GM21825 (cell line): ENCODE measurements around the gene MTG2.

Experiments
- ATAC-seq: cut with Tn5 transposase; IDR thresholded peaks from one replicate; pipeline ENCODE4 v1.9.1; 2021; ENCODE audit warnings: mild to moderate bottlenecking, moderate library complexity; ENCODE audit not compliant: unreplicated experiment

MTG2 gene

DNA sequence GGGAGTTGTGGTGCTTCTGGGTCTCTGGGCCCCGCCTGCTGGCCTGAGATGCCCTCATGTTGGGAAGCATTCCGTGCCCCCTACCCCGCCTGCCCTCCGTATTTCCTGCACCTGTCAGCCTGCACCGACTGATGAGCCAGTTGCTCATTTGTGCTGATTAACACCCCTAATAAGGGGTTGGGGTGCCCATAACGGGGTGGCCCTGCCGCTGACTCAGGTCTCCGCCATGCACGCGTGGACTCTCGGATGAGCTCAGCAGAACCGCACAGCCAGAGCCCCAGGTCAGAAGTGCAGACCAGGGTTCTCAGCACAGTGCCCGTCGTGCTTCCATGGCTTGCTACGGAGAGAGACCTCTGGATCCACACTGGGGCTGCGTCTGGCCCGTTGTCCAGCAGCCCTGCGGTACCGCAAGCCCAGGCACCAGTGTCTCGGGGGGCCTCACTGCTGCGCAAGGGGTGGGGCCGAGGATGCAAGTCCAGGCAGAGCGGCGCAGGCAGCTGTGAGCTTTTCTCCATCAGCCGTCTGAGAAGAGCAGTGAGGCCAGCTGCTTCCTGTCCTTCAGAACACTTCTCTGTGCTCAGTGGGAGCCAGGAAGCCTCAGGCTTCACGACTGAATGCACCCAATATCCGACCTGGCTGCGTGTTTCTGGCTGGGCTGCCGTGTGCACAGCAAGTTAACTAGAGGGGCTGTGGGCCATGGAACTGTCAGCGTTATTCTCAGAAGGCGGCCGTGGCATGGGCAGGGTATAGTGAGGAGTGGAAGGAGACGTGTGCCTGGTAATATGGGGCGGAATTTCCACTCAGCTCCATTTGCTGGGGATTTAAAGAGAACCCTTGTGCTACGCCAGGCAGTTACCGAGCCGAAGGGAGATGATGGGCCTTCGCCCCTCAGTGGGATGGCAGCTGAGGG lies 18.6 kb downstream of the MTG2 start:
- ATAC-seq, result no peak

DNA sequence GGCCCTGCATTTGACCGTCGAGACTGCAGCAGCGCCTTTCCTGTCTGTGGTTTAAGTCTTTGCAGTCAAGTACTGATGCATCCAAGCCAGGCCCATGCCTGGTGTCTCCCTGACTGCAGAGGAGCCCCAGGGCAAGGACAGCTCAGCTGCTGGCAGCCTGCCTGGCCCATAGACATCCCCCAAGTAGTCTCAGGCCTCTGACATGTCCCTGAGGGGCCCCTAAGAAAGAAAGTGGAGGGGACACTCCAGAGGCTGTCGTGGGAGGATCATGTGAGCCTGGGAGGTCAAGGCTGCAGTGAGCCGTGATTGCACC lies 19.2 kb downstream of the MTG2 start:
- ATAC-seq, result no peak

DNA sequence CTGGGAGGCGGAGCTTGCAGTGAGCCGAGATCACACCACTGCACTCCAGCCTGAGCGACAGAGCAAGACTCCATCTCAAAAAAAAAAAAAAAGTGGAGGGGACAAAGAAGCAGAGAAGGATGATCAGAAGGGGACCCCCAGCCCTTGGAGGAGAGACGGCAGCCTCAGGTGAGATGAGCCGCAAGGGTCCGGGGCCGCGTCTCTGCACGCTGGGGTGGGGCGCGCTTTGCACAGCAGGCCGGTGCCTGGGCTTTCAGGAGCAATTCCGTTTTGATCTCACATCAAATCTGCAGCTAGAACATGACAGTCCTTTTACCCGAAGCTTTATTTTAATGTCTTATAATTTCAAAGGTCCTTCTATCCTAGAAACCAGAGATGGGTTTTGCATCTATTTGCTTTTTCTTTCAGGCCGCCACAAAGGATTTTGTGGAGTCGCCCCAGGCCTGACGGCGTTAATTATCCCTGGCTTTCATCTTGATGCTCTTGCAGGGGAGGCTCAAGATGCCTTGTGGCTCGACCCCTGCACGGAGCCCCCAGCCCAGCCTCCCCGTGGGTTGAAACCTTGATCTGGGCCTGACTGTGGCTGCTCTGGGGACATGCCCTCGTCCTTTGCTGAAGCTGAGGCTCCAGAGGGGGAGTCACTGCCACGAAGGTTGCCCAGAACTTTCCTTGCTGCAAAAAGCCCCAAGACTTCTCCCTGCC lies 20.0 kb downstream of the MTG2 start:
- no peak for ATAC-seq

DNA sequence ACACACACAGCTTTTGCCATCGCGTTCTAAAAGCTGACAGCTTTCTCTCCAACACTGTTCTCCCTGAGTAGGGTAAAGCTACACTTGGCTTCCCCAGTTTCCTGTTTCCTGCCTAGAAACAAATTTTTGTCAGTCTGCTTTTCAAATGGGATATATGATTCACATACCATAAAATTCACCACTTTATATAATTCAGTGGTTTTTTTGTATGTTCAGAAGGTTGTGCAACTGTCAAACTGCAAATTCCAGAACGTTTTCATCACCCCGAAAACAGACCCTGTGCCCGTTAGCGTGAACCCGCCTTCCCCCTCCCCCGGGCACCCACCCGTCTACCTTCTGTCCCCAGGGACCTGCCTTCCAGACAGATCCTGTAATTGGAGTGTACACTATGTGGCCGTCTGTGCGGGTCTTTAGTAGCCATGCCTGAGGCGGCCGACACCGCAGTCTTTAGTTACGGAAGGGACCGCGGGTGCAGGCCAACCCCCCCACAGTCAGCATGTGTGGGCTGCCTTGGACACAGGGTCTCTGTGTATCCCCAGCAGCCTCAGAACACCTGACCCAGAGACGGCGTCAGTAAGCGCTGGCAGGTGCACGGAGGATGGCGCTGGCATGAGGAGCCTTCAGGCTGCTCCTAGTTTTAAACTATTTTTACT lies 20.7 kb downstream of the MTG2 start:
- no peak for ATAC-seq

DNA sequence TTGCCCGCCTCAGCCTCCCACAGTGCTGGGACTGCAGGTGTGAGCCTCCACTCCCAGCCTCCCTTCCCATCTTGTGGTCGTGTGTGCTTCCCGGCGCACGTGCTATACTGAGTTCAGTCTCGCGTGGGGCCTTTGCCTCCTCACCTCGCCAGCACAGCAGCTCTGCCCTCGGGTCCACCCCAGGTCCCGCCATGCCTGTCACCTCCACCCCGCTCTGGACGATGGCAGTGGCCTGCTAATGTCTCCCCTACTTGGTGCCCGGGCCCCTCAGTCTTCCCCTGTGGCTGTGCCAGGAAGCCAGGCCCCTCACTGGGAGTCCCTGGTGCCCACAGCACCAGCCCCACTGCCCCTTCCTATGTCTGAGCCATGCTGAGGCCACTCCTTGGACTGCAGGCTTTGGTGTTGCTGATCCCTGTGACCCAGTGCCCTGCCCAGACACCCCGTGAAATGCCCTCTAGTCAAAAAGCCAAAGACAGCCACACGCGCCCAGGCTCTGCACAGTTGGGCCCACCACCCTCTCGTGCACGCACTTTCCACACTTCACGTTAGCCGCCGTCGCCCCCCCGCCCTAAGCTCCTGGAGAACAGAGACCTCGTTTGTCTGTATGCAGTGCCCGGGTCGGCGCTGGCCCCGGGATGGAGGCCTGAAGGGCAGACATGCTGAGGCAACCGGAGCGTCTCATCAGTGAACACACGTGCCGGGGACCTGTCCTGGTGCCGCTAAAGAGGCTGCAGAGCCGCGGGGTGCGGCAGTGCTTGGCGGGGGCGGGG lies 23.0 kb downstream of the MTG2 start:
- ATAC-seq, result no peak

DNA sequence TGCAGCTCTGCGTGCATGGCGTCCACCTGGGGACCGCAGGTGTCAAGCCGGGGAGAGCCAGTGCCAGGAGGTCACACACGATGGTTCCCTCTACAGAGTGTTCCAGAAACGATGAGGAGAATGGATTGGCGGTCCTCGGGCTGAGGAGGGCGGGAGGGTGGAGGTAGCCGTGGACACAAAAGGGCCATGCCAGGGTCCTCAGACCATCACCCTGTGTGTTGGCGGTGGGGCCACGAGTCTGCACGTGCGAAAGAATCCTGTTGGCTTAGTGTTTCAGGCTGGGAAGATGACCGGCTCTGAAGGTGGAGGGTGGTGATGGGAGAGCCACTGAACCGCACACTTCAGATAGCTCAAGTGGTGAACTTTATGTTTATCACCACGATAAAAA lies 23.6 kb downstream of the MTG2 start:
- ATAC-seq, result no peak

DNA sequence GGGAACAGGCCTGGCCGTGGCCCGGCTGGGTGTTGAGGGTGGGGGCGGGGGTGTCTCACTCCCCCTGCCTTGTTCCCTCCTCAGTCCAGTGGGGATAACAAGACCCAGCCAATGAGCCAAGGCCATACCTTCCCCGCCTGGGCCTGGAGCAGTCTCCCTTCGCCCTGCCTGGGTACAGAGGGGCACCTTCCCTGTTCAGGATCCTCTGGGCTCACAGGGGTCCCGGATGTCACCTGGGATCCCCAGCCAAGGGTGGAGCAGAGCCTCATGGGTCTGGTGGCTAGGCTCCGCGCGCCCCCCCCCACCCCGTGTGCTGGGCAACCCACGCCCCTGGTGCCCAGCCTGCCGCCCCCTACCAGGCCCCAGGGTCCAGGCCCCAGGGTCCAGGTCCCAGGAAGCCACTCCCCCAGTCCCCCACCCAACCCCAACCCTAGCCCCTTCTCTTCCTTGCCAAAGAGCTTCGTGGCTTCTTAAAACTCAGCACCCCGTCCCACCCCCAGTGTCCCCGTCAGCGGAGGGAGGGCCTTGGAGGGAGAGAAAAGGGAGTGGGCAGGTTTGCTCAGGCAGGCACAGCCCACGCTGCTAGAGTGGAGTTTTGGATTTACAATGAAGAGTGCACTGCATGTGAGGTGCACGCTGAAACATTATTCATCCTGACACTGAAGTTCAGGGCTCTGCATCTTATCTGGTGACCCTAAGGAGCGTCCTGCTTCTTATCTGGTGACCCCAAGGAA lies 25.4 kb downstream of the MTG2 start:
- no peak for ATAC-seq

DNA sequence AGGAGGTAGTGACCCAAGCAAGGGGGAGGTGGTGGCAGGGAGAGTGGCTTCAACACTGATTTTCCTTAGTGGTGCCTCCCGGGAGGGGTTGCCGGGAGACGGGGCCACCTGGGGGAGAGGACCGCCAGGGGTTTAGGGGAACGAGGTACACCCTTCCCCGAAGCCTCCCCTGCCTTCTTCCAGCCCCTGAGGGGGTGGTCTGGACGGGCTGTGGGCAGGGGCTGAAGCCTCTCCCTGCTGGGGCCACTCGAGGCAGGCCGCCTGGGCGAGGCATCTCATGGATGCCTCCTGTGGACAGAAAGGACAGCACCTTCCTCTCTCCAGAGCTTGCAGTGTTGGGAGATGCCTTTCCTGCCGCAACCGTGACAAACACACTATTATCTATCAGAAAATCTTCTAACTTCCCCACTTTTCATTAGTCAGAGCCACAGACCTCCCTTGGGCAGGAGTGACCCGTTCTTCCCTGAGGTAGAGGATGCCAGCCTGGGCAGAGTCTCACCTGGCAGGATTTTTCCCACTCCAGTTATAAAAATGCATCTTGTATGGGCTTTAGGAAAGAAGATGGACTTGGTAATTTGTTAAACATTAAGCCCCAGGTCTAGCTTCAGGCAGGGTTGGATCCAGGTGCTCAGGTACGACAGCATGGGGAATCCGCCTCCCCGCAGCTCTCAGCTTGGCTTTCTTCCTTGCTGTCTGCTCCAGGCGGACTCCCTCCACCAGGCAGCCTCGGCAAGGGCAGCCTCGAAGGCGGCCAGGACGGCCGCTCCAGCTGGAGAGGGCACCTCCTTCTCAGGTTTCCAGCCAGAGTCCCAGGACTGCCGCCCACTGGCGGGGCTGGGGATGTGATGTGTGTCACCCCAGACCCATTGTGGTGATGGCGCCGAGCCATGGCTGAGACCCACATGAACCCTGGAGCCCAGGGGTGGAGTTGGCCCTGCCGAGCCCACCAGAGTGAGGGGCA lies 26.2 kb downstream of the MTG2 start:
- ATAC-seq, result no peak

DNA sequence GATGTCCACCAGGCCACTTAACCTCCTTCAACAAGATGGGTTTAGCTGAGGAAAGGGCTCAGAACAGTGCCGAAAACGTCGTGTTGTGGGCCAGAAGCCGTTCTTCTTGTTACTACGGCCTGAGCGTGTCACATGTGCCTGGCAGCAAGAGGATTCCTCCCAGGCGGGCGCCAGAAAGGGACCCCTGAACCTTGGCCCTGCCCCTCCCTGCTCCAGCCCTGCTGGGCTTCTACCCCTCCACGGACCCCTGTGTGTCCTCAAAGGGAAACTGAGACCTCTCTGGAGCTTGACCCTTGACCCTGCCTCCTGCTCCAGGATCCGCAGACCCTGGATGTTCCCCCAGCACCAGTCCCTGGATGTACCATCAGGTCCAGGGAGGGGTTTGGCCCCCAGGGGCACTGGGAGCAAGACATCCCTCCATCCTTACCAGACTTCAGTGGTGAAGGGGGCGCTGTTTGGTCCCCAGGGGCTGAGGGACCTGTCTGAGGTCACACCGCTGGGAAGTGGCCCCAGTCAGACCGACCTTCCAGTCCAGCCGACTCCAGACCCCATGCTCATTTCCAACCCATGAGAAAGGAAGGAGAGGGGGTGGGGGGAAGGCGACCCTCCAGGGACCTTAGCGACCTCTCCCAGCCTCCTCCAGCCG lies 27.1 kb downstream of the MTG2 start:
- ATAC-seq, result no peak

DNA sequence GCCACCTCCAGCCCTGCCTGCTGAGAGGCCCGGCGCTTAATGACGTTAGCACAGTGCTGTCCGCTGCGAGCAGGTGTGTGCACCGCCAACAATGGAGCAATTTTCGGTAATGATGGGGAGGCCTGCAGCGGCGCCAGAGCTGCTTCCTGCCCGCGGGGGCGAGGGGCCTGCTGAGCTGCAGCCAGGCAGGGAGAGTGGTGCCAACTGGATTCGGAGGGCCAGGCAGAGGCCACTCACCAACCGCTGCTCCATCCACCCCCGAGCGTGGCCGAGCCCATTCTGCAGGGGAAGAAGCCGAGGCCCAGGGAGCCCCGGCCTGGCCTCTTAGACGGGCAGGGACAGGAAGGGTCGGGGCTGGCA lies 27.6 kb downstream of the MTG2 start:
- no peak for ATAC-seq

DNA sequence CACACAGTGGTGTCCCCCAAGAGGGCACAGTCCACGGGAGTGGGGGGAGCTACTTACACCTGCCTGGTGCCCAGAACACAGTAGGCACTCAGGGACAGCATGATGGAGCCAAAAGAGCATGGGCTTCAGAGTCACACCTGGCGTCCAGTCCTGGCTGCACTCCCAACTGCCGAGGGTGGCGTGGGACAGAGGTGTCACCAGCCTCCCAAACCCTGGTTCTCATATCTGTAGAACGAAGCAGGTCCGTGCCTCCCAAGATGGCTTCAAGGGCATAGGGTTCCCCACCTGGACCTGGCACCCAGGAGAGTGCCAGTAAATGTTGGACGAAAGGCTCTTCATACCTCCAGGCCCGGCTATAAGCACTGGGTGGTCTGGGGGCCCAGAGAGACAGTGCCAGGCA lies 28.4 kb downstream of the MTG2 start:
- no peak for ATAC-seq

DNA sequence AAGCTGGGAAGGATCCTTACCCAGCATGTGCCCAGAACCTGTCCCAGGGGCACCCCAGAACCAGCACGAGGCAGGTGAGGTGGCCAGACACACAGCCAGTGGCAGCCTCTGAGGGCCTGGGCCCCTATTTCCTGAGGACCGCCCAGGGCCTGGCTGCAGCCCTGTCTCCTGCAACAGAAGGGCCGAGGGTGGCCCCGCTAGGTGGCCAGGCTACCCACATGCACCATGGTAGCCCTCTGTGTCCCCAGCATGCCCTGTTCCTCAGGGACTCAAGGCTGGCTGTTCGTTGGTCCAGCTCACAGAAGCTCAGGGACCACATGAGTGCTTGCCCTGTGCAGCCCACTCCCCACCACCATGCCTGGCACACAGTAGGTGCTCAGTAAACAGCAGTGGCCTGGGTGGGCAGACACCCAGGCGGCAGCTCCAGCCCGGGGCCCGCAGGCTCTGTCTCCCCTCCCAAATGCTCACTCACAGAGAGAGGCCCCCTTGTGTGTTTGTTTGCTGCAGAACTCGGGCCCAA lies 29.0 kb downstream of the MTG2 start:
- ATAC-seq, result no peak

DNA sequence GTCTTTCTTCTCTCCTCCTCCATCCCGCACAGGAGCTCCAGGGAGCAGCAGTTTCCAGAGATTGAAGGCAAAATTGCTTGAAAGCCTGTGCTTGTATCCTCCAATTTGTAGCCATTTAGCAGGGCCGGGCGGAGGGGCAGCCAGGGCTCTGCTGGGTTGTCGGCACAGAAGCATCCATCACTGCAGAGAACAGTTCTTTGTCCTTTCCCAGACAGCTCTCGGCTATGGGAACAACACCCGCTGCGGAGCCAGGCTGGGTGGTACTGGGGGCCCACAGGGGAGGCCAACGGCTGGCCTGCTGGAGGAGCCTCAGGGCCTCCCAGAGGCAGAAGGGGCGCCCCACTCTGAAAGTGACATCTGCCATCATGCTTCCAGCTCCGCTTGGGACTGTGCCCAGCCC lies 29.5 kb downstream of the MTG2 start:
- ATAC-seq, result no peak

DNA sequence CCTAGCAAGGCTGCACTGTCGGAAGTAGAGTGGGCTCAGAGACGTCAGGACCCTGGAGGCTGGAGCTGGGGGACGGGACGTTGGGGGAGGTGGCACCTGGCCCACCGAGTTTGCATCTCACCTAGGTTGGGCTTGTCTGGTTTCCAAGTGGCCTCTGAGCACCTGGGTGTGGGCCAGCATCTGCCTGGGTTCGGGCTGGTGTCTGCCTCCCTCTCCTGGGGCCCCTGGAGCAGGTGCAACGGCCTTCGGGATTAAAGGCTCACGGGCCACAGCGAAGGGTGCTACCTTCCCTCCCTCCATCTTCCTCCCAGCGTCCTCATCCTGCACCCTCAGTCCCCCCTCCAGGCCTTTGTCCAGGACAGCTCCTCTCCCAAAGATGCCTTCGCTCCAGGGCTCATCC lies 31.2 kb downstream of the MTG2 start:
- no peak for ATAC-seq

DNA sequence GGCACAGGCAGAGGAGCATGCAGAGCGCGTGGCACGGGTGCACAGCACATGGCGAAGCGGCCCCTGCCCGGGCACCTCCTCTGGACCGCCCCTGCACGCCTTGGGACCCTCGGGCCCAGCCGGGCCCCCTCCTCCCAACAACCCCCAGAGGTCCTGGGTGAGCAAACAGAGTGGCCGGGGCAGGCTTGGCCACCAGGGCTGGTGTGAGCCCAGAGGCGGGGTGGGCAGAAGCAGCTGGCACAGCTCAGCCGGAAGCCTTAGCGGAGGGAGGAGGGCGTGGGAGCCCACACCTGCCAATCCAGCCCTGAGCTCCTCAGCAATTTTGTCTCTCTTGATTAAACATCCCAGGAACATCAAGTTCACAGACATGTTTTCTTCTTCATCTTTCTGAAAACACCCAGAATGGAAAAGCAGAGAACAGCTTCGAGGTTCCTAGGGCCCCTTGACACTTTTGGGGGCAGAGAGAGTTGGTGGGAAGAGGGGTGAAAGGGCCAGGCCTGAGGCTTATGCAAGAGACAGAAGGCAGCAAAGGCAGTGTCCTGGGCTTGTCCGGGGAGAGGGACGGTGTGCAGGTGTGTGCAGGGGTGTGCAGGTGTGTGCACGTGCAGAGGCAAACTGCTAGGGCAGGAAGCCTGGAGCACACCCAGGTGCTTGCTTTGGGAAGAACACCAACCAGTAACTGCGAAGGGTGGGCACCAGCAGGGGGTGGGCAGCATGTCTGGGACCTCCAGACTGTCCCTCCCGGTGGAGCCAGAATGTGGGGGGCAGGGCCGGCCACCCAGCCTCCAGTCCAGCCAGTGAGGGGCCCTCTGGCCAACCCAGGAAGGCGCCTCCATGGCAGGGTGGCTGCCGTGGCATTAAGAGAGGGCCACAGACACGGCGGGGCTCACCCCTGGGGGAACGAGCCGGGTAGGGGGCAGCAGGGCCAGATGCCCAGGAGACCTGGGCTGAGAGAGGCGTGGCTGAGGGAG lies 32.5 kb downstream of the MTG2 start:
- no peak for ATAC-seq

DNA sequence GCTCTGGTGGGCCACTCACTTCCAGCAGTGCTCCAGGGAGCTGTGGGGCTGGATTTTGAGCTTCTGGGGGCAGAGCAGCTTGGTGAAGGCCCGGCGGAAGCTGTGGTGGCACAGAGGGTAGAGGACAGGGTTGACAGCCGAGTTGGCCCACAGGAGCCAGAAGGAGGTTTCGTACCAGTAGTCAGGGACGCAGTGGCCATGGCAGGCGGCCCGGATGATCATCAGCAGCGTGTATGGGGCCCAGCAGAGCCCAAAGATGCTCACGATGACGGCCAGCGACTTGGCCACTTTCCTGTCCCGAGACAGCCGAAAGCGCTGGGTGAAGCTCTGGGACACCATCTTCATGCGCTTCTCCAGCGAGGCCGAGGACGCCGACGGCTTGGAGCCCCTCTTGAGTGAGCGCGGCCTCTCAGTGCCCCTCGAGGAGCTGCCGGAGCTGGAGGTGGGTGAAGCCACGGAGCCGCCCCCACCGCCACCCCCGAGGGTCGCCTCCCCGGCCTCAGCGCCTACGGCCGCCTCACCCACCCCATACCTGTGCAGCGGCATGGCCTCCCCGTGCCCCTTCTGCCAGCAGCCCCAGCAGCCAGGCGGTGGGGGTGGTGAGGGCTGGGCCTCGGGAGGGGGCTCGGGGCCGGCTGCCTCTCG lies 33.3 kb downstream of the MTG2 start:
- no peak for ATAC-seq
